ENCODE data around the gene DTX3L.

DTX3L gene

GRCh38 chr3:122564155-122564912, at the start of gene DTX3L, which contains the start of gene PARP9:
Gene DTX3L, plus strand, starts transcription at chr3:122564338. Its CDS starts 89 bp downstream, at chr3:122564427.
Gene PARP9, minus strand, starts transcription at chr3:122564300. Its CDS starts 4,680 bp downstream, at chr3:122559620.
- no peak for FAIRE-seq

DNA sequence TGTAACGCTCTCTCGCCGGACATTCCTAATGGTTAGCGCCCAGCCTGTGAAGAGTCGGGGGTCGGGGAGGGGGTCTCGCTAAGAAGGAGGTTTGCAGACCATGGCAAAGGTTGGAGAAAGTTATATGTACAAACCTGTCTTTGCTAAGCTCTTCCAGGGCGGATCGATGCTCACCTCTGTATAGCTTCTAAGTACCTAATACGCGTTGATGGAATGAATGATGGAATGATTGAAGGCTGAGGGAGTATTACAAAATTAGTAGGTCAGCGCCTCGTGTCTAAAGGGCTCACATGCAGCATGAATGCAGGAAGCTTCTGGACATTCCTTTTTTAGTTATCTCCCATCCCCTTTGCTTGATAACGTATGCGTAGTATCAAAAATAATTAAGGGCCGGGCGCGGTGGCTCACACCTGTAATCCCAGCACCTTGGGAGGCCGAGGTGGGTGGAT, 49.1 kb upstream of the DTX3L start:
- no peak for FAIRE-seq

GRCh38 chr3:122515870-122516269, 48.3 kb upstream of the DTX3L start:
- no peak for FAIRE-seq

GRCh38 chr3:122516846-122517360, 47.2 kb upstream of the DTX3L start:
- no peak for FAIRE-seq

- FAIRE-seq: no peak
These were observed 44.4 kb upstream of the DTX3L start for GRCh38 chr3:122519693-122520092.

- no peak for FAIRE-seq
These were observed 43.3 kb upstream of the DTX3L start for GRCh38 chr3:122520861-122521260.

DNA sequence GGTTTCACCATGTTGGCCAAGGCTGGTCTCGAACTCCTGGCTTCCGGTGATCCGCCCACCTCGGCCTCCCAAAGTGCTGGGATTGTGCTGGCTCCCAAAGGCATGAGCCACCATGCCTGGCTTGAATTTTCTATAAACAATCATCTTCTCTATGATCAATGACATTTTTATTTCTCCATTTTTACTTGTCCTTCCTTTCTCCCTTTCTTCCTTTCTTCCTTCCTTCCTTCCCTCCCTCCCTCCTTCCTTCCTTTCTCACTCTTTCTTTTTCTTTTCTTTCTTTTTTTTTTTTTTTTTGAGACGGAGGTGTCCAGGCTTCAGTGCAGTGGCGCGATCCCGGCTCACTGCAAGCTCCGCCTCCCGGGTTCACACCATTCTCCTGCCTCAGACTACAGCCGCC, 40.8 kb upstream of the DTX3L start:
- no peak for FAIRE-seq

DNA sequence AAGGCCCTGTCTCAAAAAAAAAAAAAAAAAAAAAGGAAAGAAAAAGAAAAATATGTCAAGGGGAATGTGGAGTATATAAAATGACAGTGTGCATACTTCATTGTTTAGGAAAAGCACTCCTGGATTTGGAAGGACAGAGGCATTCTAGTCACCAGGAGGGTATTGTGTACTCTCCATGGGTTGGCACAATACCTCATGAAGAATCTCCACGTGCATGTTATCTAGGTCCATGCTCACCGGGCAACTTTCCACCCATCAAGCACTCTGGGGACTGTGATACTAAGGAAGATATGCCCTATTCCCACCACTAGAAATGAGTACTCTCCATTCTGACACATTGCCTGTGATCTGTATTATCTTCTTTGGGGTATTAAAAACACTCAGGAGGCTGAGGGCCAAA, 34.0 kb upstream of the DTX3L start:
- no peak for FAIRE-seq

GRCh38 chr3:122533480-122533879, 30.7 kb upstream of the DTX3L start:
- no peak for FAIRE-seq

GRCh38 chr3:122533931-122534334, 30.2 kb upstream of the DTX3L start:
- no peak for FAIRE-seq

GRCh38 chr3:122535964-122536631, 28.0 kb upstream of the DTX3L start:
- no peak for FAIRE-seq

DNA sequence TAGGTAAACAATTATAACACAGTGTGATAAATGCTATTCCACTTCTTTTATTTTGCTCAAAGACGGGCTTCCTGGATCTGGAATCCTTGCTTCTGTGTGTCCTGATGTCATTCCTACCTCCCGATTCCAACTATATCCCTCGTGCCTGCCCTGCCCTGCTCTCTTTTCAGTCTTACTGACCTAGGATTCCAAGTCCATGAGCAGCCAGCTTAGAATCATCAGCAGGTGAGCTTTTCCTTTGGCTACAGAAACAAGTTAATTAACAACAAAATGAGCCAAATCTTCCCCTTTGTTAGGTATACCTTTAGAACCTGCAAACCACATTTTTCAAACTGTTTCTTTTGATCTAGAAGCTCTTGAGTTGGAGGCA, 27.5 kb upstream of the DTX3L start:
- FAIRE-seq: no peak

DNA sequence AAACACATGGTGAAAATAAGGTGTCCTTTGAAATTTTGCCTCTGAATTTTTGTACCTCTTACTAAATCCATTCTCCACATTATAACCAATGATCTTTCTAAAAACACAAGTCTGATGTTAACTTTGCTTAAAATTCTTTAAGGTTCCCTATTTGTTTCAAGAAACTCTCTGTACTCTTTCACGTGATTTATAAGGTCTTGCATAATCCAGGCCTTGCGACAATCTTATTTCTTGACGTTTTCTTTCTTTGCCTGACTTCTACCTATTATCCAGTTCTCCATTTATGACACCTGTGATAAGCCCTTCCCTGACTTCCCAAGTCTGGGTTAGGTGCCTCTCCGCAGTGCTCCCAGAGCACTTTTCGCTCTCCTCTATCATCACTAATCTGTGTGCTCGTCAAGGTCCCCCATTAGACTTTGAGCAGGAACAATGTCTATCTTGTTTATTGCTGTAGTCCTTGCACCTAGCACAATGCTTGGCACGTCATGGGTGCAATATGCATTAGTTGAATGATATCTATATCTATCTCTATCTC, 25.1 kb upstream of the DTX3L start:
- no peak for FAIRE-seq

GRCh38 chr3:122546151-122546550, 18.0 kb upstream of the DTX3L start:
- FAIRE-seq: no peak

GRCh38 chr3:122548076-122548475, 16.1 kb upstream of the DTX3L start:
- no peak for FAIRE-seq

DNA sequence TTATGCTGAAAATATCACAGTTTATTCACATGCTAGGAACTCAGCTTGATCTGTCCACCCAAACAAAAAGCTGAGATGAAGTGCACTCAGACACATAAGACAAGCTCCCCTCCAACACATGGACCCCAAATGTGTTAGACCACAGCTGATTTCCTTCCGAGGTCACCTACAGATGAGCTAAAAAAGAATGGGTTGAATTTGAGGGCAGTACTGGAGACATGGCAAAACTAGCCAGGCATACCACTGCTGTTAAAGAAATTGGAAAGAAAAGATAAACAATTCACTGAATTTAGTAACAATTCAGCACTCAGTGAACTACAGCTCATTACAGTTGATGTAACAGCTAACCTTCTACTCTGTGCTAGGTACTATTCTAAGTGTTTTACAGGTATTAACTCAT, 15.5 kb upstream of the DTX3L start:
- FAIRE-seq: no peak

GRCh38 chr3:122553171-122553570, 11.0 kb upstream of the DTX3L start:
- no peak for FAIRE-seq

GRCh38 chr3:122555275-122556071, 8.7 kb upstream of the DTX3L start:
- FAIRE-seq: no peak

- no peak for FAIRE-seq
These were observed 6.8 kb upstream of the DTX3L start for GRCh38 chr3:122557356-122557755.

- FAIRE-seq: no peak
These were observed 5.5 kb upstream of the DTX3L start for GRCh38 chr3:122558605-122559004.

GRCh38 chr3:122559906-122560305, 4.2 kb upstream of the DTX3L start:
- FAIRE-seq: no peak

- FAIRE-seq: no peak
These were observed 3.5 kb upstream of the DTX3L start for GRCh38 chr3:122560680-122561079.
